ENCODE data around the gene FLRT2. TPM values are rescaled to one million over a fixed set of nuclear protein-coding genes. Genes with fewer than 3 reads are reported as not detected.

Gene FLRT2
- total RNA-seq, 1 experiment from 2014 or later = 4.5 TPM

DNA sequence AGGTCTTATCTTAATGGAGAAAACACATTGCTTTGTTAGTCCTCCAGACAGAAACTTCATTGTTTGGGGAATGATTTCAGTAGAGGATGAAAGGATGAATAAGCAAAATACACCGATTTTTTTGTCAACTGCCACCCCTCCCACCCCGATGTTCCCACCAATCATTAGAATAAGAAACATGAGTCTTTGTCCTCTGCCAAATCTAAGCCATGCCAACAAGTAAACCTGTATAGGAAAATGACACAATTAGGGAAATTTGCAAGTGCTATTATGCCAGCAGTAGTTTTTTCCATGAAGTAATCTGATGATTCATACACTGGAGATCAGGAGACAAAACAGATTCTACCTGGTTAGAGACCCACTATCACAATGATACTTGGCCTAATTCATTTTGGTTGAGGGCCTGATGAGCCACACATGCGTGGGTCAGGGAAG lies 35.9 kb downstream of the FLRT2 start:
- no peaks in the 10 kb centered on the region for H3K36me3 ChIP-seq (ENCODE audit: control insufficient read depth, insufficient read depth, low read length)
- in situ Hi-C loops (cut with HindIII; ENCODE audit: low pct_unique_long_range_greater_than_20kb, low sequenced_read_pairs) (no loop called here), intact Hi-C loops (cut with micrococcal nuclease; ENCODE audit: unreplicated experiment) (no loop called here)
- ChIA-PET CTCF (no interaction called here), POLR2A (no interaction called here)
- H3K9me3 ChIP-seq (ENCODE audit: control insufficient read depth, insufficient read depth, low read depth, low read length) = no peaks in the 10 kb centered on the region
- H3K4me3 ChIP-seq (ENCODE audit: low read depth in 2 of 2, low read length in 2 of 2) = no peak overlapping the region
- ATAC-seq (no peak), DNase-seq (ENCODE audit: low read depth, low spot score) (no peak)
- H3K27me3 ChIP-seq (ENCODE audit: control insufficient read depth, insufficient read depth, low read length) = no peaks in the 10 kb centered on the region
- no peak overlapping the region for H3K27ac ChIP-seq (ENCODE audit: low read length)
- BruUV-seq (replicated peaks) = no TSS peak
- TF ChIP-seq, protein P1, sequence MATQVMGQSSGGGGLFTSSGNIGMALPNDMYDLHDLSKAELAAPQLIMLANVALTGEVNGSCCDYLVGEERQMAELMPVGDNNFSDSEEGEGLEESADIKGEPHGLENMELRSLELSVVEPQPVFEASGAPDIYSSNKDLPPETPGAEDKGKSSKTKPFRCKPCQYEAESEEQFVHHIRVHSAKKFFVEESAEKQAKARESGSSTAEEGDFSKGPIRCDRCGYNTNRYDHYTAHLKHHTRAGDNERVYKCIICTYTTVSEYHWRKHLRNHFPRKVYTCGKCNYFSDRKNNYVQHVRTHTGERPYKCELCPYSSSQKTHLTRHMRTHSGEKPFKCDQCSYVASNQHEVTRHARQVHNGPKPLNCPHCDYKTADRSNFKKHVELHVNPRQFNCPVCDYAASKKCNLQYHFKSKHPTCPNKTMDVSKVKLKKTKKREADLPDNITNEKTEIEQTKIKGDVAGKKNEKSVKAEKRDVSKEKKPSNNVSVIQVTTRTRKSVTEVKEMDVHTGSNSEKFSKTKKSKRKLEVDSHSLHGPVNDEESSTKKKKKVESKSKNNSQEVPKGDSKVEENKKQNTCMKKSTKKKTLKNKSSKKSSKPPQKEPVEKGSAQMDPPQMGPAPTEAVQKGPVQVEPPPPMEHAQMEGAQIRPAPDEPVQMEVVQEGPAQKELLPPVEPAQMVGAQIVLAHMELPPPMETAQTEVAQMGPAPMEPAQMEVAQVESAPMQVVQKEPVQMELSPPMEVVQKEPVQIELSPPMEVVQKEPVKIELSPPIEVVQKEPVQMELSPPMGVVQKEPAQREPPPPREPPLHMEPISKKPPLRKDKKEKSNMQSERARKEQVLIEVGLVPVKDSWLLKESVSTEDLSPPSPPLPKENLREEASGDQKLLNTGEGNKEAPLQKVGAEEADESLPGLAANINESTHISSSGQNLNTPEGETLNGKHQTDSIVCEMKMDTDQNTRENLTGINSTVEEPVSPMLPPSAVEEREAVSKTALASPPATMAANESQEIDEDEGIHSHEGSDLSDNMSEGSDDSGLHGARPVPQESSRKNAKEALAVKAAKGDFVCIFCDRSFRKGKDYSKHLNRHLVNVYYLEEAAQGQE (IDR thresholded peaks at IDR 0.05; ENCODE audit: insufficient read depth in 1 of 2, low read depth in 2 of 2, low read length in 1 of 2) = no peak
- TF ChIP-seq, protein P2, sequence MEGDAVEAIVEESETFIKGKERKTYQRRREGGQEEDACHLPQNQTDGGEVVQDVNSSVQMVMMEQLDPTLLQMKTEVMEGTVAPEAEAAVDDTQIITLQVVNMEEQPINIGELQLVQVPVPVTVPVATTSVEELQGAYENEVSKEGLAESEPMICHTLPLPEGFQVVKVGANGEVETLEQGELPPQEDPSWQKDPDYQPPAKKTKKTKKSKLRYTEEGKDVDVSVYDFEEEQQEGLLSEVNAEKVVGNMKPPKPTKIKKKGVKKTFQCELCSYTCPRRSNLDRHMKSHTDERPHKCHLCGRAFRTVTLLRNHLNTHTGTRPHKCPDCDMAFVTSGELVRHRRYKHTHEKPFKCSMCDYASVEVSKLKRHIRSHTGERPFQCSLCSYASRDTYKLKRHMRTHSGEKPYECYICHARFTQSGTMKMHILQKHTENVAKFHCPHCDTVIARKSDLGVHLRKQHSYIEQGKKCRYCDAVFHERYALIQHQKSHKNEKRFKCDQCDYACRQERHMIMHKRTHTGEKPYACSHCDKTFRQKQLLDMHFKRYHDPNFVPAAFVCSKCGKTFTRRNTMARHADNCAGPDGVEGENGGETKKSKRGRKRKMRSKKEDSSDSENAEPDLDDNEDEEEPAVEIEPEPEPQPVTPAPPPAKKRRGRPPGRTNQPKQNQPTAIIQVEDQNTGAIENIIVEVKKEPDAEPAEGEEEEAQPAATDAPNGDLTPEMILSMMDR (IDR thresholded peaks at IDR 0.05) = no peak
- TF ChIP-seq SIN3A (IDR thresholded peaks at IDR 0.05; ENCODE audit: borderline replicate concordance, insufficient read depth, low read depth, low read length) (no peak), TCF7L2 (IDR thresholded peaks at IDR 0.05; ENCODE audit: low read depth, low read length) (no peak), POLR2AphosphoS5 (IDR thresholded peaks at IDR 0.05; ENCODE audit: low read depth, low read length) (no peak)
- H3K4me1 ChIP-seq (ENCODE audit: control insufficient read depth, insufficient read depth, low read length) = no peaks in the 10 kb centered on the region

DNA sequence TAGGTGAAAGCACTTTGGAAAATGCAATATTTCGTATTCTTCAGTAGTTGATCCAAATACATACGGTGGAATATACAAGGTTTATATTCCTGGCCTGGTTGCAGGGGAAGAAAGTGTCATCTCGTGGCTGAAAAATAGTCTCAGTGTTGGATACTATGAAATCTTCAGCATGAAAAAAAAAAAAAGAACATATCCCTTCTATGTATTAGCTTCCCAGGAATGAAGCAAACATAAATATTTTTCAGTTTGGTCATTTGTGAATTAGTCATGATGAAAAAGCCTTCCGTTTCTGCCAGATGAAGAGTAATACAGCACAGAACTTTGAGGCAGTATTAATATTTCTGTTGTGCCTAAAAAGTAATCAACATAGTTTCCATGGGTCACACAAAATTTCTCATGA lies 36.7 kb downstream of the FLRT2 start:
- intact Hi-C loops (cut with micrococcal nuclease; ENCODE audit: unreplicated experiment) = no loop called here
- no peak for ATAC-seq
- Histone ChIP-seq H3K4me3 (ENCODE audit: low read depth in 2 of 2, low read length in 2 of 2) (no peak overlapping the region), H3K27ac (ENCODE audit: low read length) (no peak overlapping the region), H3K9me3 (ENCODE audit: control insufficient read depth, insufficient read depth, low read depth, low read length) (no peaks in the 10 kb centered on the region), H3K36me3 (ENCODE audit: control insufficient read depth, insufficient read depth, low read length) (no peaks in the 10 kb centered on the region), H3K27me3 (ENCODE audit: control insufficient read depth, insufficient read depth, low read length) (no peaks in the 10 kb centered on the region), H3K4me1 (ENCODE audit: control insufficient read depth, insufficient read depth, low read length) (no peaks in the 10 kb centered on the region)
- in situ Hi-C loops (cut with HindIII; ENCODE audit: low pct_unique_long_range_greater_than_20kb, low sequenced_read_pairs) = no loop called here
- ChIA-PET POLR2A (interaction anchor here (0.6 kb wide), 1 partner anchor 10 kb away, joined by 4 read pairs; no protein-coding TSS in a partner anchor), CTCF (no interaction called here)
- TF ChIP-seq TCF7L2 (IDR thresholded peaks at IDR 0.05; ENCODE audit: low read depth, low read length) = no peak
- TF ChIP-seq, protein P2 (IDR thresholded peaks at IDR 0.05) = no peak
- no peak for TF ChIP-seq SIN3A (IDR thresholded peaks at IDR 0.05; ENCODE audit: borderline replicate concordance, insufficient read depth, low read depth, low read length)
- TF ChIP-seq POLR2AphosphoS5 (IDR thresholded peaks at IDR 0.05; ENCODE audit: low read depth, low read length) = no peak
- TF ChIP-seq, protein P1 (IDR thresholded peaks at IDR 0.05; ENCODE audit: insufficient read depth in 1 of 2, low read depth in 2 of 2, low read length in 1 of 2) = no peak
- peak; percentile 33 for DNase-seq (ENCODE audit: low read depth, low spot score)
- BruUV-seq (replicated peaks) = no TSS peak
